HK-2 (cell line): Measurements from ENCODE around the gene TM4SF1.
A peak's percentile ranks its signal among the peaks of the same experiment; 100 is the strongest.
"Not testable (repeated sequence)": the region's sequence is repeated elsewhere in the genome, so short reads cannot be mapped to it uniquely, and the experiment has no call there.

ENCODE experiments used
- DNase-seq: peaks from one replicate; pipeline ENCODE4 v3.0.0-alpha.2; 2018; ENCODE audit not compliant: unreplicated experiment

Gene TM4SF1

DNA sequence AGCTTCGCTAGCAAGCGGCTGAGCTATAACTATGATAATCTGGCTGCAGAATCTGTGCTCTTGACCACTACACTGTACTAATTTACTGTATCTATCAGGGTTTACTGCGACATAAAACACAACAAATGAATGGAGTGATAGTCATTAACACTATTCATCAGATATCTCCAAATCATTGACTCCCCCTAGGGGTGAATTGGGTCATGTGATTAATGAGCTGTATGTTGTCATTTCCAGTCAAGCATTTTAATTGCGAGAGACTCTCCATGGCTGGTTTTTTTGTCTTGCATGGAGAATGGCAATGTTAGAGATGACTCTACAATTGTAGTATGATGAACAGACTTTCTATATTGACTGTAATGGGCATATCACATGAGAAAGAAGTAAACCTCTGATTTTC, 33.5 kb downstream of the TM4SF1 start:
- DNase-seq, result no peak

DNA sequence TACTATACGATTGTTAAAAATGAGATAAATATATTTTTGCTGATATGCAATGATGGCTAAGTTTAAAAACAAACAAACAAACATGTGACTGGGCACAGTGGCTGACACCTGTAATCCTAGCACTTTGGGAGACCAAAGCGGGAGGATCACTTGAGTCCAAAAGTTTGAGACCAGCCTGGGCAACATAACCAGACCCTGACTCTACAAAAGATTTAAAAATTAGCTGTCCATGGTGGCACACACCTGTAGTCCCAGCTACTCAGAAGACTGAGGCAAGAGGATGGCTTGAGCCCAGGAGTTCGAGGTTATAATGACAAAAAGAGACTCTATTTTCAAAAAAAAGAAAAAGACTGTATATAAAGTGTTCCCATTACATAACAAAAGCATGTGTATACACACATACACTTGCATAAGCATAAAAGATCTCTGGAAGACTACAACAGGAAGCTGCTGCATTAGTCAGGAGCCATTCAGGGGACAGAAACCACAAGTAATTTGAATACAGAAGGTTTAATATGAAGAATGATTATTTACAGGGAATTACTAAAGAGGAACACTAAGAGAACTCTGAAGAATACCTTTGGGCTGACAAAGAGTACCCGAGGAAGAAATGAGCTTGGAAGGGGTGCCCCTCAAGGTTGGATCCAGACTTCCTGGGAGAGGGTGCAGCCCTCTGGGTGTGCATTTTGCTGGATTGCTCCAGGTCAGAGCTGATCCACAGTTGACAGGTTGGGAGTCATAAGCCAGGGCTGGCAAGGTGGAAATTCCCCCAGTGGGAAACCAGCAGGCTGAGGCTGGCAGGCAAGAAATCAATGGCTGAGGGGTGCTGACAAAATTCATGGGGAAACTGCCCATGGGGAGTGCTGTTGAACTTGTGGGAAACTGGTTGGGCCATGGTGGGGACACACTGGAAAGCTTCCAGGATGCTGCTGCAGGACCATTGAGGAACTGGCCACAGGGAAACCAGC, 34.8 kb downstream of the TM4SF1 start:
- peak; percentile 45 for DNase-seq

DNA sequence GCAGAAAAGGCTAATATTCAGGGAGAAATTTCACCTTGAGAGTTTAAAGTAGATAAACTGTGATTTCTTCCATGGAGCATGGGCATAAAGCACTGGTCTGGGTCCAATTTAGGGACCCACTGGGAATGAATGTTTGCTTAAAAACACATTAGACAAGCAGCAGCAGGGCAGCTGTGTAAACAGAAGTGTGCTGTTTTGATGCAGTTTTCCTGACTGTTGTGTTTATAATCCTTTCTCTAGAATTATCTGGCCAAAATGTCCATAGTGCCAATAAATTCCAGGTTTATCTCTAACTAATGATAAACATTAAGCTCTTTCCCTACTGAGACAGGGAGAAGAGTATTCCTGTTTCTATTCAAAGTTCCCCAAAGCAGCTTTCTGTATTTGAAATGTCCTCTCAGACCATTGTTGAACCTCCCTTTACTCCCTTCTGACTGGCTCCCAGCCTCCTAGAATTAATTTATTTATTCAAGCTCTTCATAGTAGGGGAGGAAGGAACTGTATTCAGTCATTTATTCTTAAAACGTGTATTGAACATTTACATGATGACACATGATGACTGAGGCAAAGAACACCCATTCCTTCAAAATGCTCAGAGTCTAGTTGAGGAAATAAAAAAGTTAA, 37.0 kb downstream of the TM4SF1 start:
- no peak for DNase-seq

DNA sequence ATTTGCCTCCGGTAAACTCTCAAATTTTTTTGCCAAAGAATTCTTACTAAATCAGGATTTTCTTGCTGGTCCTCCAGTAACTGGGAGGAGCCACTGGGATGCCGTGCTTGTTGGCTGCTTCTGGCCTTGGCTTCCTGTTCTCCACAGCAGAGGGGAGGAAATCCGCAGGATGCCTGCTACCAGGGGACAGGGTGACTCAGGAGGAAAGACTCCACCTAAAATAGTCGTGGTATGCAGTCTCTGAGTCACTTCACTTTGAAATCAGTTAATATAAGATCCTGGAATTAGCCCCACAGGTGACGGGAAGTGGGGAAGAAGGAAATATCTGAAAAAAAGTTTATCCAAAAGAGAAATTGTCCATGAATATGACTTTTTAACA, 37.5 kb downstream of the TM4SF1 start:
- DNase-seq, result peak; percentile 94

DNA sequence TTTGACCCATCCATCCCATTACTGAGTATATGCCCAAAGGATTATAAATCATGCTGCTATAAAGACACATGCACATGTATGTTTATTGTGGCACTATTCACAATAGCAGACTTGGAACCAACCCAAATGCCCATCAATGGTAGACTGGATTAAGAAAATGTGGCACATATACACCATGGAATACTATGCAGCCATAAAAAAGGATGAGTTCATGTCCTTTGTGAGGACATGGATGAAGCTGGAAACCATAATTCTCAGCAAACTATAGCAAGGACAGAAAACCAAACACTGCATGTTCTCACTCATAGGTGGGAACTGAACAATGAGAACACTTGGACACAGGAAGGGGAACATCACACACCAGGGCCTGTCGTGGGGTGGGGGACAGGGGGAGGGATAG, 40.0 kb downstream of the TM4SF1 start:
- not testable (repeated sequence) for DNase-seq

DNA sequence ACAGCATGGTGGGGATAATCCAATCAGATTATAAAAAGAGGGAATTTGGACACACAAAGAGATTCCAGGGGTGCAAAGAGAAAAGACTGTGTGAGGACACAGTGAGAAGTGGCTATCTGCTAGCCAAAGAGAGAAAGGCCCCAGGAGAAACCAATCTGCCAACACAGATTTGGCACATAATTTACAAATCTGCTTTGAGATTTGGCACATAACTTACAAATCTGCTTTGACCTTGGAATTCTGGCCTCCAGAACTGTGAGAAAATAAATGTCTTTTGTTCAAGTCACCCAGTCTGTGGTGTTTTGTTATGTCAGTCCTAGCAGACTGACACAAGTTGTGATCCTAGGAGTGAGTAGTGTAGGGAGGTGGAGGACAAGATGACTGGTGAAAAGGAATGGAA, 40.5 kb downstream of the TM4SF1 start:
- DNase-seq, result no peak

DNA sequence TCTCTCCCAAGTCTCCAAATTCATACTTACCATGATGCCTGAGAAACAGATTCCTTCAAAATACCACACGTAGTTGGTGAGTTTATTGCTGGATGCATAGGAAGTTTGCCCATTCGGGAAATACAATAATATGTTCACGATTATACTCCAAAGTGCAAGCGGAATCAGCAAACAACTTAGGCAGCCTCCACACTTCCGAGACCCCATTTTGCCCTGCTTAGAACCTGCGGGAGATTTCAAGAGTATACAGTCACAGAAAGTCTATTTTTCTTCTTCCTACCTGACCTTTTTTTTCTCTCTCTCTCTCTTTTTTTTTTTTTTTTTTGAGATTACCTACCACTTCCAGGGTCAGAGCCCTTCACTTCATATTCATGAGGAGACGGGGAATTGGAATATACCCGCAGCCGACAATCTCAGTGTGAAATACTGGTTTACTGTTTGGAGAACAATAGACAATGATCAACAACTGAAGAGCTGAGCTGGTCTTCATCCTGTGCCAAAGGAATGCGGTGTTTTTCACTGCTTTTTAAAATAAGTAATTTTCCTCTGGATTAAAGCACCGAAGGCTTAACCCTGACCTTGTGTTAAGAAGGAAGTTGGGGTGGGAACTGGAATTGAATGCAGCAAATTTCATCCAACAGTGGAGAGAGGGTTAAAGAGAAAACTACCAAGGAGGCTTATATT, 44.1 kb downstream of the TM4SF1 start, which contains the start of gene TM4SF18:
TSS of gene TM4SF18 (minus strand) at position 461 of the 684 bp plus-strand sequence. CDS start at position 207, 254 bp downstream.
- DNase-seq, result peak; percentile 35

DNA sequence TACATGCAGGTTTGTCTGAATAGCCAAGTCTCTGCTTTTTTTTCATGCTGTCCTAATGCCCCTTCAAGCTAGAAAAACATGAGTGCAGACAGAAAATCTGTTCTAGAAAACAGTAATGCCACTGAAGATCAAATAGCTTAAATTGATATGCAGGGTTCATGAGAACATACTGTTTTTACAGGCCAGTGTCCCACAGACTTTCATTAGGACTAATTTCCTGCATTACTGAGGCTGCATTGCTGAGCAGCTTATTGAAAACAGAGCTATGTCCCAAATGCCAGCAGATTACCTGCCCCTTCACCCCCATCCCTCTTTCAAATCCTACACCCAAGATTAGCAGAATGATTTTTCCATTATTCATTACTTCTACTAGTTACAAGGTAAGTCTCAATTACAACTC, 44.7 kb downstream of the TM4SF1 start:
- DNase-seq, result no peak

DNA sequence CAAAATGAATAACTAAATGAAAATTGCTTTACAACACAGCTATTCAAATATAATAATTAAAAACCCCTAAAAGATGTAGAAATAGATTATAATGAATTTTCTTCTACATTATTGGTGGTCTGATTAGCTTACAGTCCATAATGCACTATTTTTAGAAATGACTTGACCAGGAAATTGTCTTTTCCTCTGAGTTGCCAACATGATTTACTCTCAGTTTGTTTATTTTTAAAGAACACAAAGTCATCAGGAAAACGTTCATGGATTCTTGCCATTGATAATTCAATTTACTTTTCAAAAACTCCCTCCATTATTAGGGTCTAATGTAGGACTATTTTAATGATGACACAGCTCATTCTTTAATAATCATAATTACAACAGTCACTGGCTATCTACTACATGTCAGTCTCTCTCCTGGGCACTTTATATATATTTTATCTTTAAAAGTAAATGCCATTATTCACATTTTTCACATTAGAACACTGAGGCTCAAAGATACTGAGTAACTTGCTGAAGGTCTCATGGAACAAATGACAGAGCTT, 45.2 kb downstream of the TM4SF1 start:
- DNase-seq, result no peak

DNA sequence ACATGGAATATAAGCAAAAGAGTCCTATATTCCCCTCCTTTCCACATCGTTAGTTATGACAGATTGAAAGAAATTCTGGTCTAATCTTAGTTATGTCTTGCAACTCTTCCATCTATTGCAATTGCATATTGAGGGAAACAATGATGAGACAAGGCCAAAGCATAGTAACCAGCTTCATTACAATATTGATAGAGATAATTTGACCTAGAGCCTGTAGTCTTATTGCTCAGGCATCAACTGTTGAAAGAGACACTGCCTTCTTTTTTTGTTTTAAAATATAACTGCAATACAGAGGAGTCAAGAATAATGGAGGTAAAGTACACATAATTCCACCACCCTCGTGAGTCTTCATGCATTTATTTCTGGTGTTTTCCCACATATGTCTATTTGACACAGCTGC, 46.1 kb downstream of the TM4SF1 start:
- no peak for DNase-seq

DNA sequence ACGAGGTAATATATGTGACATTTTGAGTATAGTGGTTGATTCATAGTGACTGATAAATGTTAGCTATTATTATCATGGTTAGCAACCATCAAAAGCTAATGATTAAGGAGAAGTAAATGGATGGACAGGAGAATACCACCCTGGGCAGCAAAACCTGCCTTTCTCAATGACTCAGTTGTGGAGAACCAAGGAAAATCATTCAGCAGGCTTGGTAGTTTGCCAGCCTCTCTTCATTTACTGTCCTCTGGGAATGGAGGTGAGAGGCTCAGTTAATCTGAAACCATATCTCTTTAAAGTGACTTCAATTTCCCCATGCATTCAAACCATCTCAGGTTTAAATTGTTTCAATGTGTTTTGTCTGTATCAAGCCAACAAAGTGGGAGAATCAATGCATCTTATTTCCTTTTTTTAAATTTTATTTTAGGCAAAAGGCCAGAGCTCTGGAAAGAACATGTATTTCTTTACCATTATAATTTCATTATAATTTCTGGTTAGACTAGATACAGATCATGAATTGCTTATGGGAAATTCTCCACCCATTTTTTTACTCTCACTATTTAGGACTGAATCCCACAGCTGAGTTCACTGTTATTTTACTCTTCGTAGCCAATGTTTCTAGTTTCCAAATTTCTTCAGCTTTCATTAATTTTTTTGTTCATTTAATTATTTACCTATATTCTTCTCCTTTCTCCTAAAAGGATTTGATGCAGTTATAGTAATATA, 46.7 kb downstream of the TM4SF1 start:
- peak; percentile 82 for DNase-seq

DNA sequence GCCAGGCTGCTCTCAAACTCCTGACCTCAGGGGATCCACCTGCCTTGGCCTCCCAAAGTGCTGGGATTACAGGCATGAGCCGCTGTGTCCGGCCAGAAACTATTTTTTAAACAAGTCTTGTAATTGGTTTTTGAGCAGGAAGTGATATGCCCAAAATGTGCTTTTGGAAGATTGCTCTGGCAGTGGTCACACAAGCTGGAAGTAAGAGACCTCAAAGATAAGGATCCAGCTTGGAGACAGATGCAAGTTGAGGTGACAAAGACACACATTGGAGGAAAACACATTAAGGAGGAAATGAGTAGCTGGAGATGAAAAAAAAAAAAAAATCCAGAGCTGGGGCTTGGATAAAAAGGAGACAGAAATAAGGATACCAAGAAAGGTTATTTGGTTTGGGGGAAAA, 50.3 kb downstream of the TM4SF1 start:
- no peak for DNase-seq

DNA sequence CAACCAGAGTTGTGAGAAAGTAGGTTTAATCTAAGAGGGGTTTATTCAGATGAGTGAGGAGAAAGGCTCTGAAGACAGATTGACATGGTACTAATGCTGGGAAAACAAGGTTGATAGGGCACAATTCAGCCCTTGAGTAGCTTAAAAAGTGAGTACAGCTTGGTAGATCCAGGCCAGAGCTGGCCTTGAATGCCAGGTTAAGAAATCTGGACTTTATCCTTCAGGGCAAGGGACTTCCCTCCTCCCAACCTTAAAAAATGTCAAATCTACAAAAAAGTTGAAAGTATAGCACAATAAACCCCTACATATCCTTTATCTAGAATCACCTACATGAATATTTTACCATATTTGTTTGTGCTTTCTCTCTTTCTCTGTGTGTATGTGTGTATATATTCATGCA, 51.9 kb downstream of the TM4SF1 start:
- no peak for DNase-seq

DNA sequence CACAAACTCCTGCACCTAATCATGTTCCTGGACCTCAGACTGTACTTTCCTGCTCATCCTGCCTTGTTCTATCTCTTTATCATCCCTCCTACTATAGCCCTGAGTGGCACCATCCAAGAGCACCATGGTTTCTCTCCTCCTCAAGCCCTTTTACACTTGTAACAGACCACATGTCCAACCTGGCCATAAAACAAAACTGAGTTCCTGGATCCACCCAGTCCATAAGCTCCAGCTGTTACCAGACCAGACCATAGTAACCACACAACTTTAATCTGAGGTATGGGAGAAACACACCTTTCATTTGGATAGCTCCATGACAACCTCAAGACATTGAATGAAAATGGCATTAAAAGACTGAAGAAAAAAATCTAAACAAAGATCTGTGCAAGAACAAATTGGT, 53.1 kb downstream of the TM4SF1 start:
- DNase-seq, result no peak

DNA sequence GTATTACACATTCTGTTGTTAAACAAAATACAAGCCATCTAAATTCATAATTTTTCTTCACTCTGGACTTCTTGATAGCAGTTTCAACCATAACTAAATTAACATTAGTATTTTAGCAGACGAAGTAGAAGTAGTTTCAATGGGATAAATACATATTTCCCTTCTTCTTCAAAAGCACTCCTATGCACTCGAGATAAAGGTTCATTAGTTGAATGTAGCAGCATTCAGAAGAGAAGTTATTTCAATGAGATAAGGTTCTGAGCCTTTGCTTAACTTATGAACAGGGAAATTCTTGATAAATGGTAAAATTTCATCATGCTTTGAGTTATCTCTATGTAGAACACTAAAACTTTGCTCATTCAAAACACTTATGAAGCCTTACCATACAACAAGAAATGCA, 55.8 kb downstream of the TM4SF1 start:
- no peak for DNase-seq

DNA sequence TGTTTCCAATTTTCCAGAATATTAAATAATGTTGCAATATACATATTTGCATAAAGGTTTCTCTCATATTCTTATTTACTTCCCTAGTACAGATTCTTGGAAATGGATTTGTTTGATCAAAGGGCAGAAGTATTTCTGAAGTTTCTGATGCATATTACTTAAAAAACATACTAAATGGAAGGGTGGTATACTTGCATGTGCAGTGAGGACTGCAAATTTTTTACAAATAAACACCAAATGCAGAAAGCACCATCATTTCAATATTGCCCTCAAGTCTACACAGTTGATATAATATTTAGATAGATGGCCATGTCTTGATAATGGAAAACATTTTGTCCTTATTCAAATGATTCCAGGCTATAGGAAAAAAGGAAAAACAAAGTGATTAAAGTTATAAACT, 56.3 kb downstream of the TM4SF1 start:
- no peak for DNase-seq

DNA sequence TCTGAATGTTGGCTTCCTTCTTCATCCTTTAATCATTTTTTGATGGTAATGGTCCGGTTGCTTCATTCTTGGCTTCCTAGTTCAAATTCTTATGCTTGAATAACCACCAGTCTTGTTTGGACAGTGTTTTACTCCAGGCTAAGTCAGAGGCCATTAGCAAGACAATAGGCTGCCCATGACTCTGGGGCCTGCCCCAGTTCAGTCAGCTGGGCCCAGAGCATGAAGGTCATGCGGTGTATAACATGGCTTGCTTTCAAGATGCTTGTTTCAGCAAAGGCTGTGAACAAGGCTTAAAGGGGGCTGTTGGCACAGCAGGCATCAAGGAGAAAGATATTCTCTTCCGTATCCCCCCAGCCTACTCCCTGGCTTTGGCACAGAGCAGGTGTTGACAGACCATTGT, 57.7 kb downstream of the TM4SF1 start:
- no peak for DNase-seq
